ENCODE results near the gene ATOH8.

GRCh38 chr2:85745619-85746018 lies 8.2 kb upstream of the ATOH8 start:
- TF ChIP-seq CTCF (IDR thresholded peaks at IDR 0.05) (no peak), POLR2A (IDR thresholded peaks at IDR 0.05) (no peak)
